Prostate gland (tissue), 2 donors: ENCODE data around the gene ARHGAP25.

Experiments
- CTCF ChIP-seq, 4 experiments: fragments of 200-600 bp in 2 of 4; fragments of 450-650 bp in 2 of 4; sonication (generic) in 2 of 4; IDR thresholded peaks; 1 replicate in 3 of 4; 2 replicates in 1 of 4; pipeline ENCODE4 v1.5.1; 2016 to 2019; ENCODE audit warnings: antibody characterized with exemption in 4 of 4, mild to moderate bottlenecking in 2 of 4, moderate library complexity in 2 of 4
- POLR2A ChIP-seq: fragments of 450-650 bp; IDR thresholded peaks from one replicate; pipeline ENCODE4 v1.6.1; 2016; ENCODE audit warnings: antibody characterized with exemption, mild to moderate bottlenecking

GRCh38 chr2:68853915-68854314, 119.3 kb downstream of the ARHGAP25 start:
- TF ChIP-seq CTCF (IDR thresholded peaks at IDR 0.05) (no peak), POLR2A (no peak)
